SU-DHL-6 (cell line): ENCODE measurements around the gene SMC5.
"Not testable (repeated sequence)": the region's sequence is repeated elsewhere in the genome, so short reads cannot be mapped to it uniquely, and the experiment has no call there.

Source experiments
- H2AFZ ChIP-seq: fragments of 200-600 bp; sonication (generic); 2 replicates; pipeline ENCODE4 v1.6.1; 2014; ENCODE audit warnings: low read depth, mild to moderate bottlenecking, moderate library complexity, mixed read lengths, antibody characterized with exemption, low read length; ENCODE audit not compliant: severe bottlenecking
- H3F3A ChIP-seq: fragments of 200-600 bp; shearing (Covaris generic); 2 replicates; pipeline ENCODE4 v1.6.0; 2016; ENCODE audit warnings: antibody characterized with exemption, mild to moderate bottlenecking; ENCODE audit not compliant: insufficient read depth
- H3K27ac ChIP-seq: fragments of 200-600 bp; sonication (generic); 2 replicates; pipeline ENCODE4 v1.5.1; 2016; ENCODE audit warnings: low read depth, mild to moderate bottlenecking, low read length, moderate library complexity, mixed read lengths
- H3K27me3 ChIP-seq: fragments of 200-600 bp; sonication (generic), shearing (Covaris generic); 2 replicates; pipeline ENCODE4 v1.6.0; 2014; ENCODE audit warnings: mild to moderate bottlenecking, low read length
- H3K36me3 ChIP-seq: fragments of 200-600 bp; sonication (generic); 2 replicates; pipeline ENCODE4 v1.6.1; 2014; ENCODE audit warnings: mild to moderate bottlenecking, low read length, mixed read lengths
- H3K4me2 ChIP-seq: fragments of 300-600, 200-600 bp; shearing (Covaris generic), sonication (generic); 2 replicates; pipeline ENCODE4 v1.6.0; 2014; ENCODE audit warnings: low read length, low read depth, mild to moderate bottlenecking; ENCODE audit not compliant: poor library complexity, severe bottlenecking
- H3K4me3 ChIP-seq: fragments of 200-600 bp; sonication (generic); 2 replicates; pipeline ENCODE4 v1.5.1; 2014; ENCODE audit warnings: antibody characterized with exemption, low read length, mild to moderate bottlenecking, mixed read lengths; ENCODE audit not compliant: insufficient read depth, poor library complexity, severe bottlenecking
- H3K79me2 ChIP-seq: fragments of 200-600 bp; sonication (generic); 2 replicates; pipeline ENCODE4 v1.6.1; 2014; ENCODE audit warnings: mild to moderate bottlenecking, low read length, moderate library complexity; ENCODE audit not compliant: insufficient read depth
- H3K9ac ChIP-seq: fragments of 200-600 bp; sonication (generic); 2 replicates; pipeline ENCODE4 v1.7.0; 2014; ENCODE audit warnings: mild to moderate bottlenecking, low read length
- H3K9me2 ChIP-seq: fragments of 200-600 bp; sonication (generic); replicated peaks from 2 replicates; pipeline ENCODE4 v1.6.1; 2014; ENCODE audit warnings: low read length; ENCODE audit not compliant: insufficient read depth
- H3K9me3 ChIP-seq: fragments of 200-600 bp; sonication (generic); 2 replicates; pipeline ENCODE4 v1.6.1; 2014; ENCODE audit warnings: low read length, mixed read lengths; ENCODE audit not compliant: insufficient read depth
- H4K20me1 ChIP-seq: fragments of 200-600 bp; sonication (generic); 2 replicates; pipeline ENCODE4 v1.6.1; 2014; ENCODE audit warnings: low read depth, mild to moderate bottlenecking, antibody characterized with exemption, low read length, moderate library complexity, mixed read lengths
- EZH2phosphoT487 ChIP-seq: fragments of 200-600 bp; sonication (generic), shearing (Covaris generic); conservative IDR thresholded peaks from 2 replicates; pipeline ENCODE4 v1.6.1; 2018; ENCODE audit warnings: mild to moderate bottlenecking, antibody characterized with exemption, low read length, moderate library complexity, mixed read lengths
- TF ChIP-seq, protein P1 (sequence below): fragments of 200-600 bp; sonication (generic); IDR thresholded peaks from one replicate; pipeline ENCODE4 v1.5.1; 2017; ENCODE audit warnings: antibody characterized with exemption, mild to moderate bottlenecking, low read length, moderate library complexity; ENCODE audit not compliant: insufficient read depth, poor library complexity, severe bottlenecking

The SMC5 gene

DNA sequence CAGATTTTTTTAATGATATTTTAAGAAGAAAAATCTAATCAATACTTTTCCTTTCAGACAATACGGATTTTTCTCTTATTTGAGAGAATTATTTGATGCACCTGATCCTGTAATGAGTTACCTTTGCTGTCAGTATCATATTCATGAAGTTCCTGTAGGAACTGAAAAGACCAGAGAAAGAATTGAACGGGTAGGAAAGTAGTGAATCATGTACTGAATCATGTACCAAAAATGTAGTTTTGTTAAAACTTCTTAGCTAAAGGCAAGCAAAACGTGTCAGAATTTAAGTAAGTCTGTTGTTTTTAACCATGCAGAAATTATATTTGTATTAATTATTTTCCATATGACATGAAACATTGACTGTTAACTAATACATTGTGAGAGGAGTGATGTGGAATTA is 56.6 kb downstream of the SMC5 start:
- H3K27ac ChIP-seq: no peak overlapping the region

DNA sequence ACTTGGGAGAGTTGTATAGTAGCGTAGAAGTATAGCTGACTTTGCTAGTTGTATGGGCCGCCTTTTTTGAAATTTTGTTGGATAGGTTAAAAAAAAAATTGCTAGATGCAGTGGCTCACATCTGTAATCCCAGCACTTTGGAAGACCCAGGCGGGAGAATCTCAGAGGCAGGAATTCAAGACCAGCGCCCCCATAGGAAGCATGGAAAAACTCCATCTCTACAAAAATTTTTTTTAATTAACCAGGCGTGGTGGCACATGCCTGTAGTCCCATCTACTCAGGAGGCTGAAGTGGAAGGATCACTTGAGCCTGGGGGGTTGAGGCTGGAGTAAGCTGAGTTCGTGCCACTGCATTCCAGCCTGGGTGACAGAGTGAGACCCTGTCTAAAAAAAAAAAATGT is 59.2 kb downstream of the SMC5 start:
- TF ChIP-seq, protein P1, sequence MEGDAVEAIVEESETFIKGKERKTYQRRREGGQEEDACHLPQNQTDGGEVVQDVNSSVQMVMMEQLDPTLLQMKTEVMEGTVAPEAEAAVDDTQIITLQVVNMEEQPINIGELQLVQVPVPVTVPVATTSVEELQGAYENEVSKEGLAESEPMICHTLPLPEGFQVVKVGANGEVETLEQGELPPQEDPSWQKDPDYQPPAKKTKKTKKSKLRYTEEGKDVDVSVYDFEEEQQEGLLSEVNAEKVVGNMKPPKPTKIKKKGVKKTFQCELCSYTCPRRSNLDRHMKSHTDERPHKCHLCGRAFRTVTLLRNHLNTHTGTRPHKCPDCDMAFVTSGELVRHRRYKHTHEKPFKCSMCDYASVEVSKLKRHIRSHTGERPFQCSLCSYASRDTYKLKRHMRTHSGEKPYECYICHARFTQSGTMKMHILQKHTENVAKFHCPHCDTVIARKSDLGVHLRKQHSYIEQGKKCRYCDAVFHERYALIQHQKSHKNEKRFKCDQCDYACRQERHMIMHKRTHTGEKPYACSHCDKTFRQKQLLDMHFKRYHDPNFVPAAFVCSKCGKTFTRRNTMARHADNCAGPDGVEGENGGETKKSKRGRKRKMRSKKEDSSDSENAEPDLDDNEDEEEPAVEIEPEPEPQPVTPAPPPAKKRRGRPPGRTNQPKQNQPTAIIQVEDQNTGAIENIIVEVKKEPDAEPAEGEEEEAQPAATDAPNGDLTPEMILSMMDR: no peak
- TF ChIP-seq EZH2phosphoT487: no peak
- Histone ChIP-seq H3K27ac (no peak overlapping the region), H3K4me3 (no peak overlapping the region), H3K36me3 (peaks cover 70% of the 10 kb centered on the region), H3K9me3 (no peaks in the 10 kb centered on the region), H2AFZ (no peak overlapping the region), H3K9ac (no peak overlapping the region), H3K9me2 (no peaks in the 10 kb centered on the region), H3F3A (no peaks in the 10 kb centered on the region; the same call in 1 of the 2 replicates), H3K79me2 (no peaks in the 10 kb centered on the region), H3K27me3 (no peaks in the 10 kb centered on the region), H4K20me1 (no peaks in the 10 kb centered on the region), H3K4me2 (no peak overlapping the region)

More for the DNA sequence above, 56.6 kb downstream of the SMC5 start:
- no peaks in the 10 kb centered on the region for H3K79me2 ChIP-seq
- H3F3A ChIP-seq: no peaks in the 10 kb centered on the region; the same call in 1 of the 2 replicates
- no peaks in the 10 kb centered on the region for H4K20me1 ChIP-seq
- H3K9ac ChIP-seq: no peak overlapping the region
- H3K4me3 ChIP-seq: no peak overlapping the region
- H3K4me2 ChIP-seq: no peak overlapping the region
- no peak overlapping the region for H2AFZ ChIP-seq
- H3K9me3 ChIP-seq: no peaks in the 10 kb centered on the region
- peaks cover 56% of the 10 kb centered on the region for H3K36me3 ChIP-seq
- TF ChIP-seq, protein P1: no peak
- TF ChIP-seq EZH2phosphoT487: no peak
- H3K9me2 ChIP-seq: no peaks in the 10 kb centered on the region
- no peaks in the 10 kb centered on the region for H3K27me3 ChIP-seq

DNA sequence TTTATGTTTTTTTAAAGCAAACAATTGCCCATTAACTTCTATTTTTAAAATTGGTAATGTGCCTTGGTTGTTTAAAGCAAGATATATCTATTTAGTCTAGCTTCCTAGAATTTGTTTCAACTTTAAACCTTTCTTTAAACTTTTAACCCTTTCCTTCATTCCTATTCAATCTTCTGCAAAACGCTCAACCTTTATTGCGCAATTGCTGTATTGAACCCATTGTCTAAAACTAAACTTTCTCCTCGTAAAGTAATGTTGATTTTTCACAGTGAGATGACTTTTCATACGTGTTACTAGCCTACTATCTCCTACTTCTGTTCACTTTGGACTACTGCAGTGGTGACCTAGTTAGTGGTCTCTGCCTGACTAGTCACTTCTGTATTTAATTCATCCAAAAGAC is 63.3 kb downstream of the SMC5 start:
- no peak overlapping the region for H3K4me3 ChIP-seq
- TF ChIP-seq EZH2phosphoT487: no peak
- TF ChIP-seq, protein P1: no peak
- H3K36me3 ChIP-seq: peaks cover 85% of the 10 kb centered on the region
- H3K9me3 ChIP-seq: no peaks in the 10 kb centered on the region
- no peaks in the 10 kb centered on the region for H4K20me1 ChIP-seq
- no peak overlapping the region for H3K27ac ChIP-seq
- no peaks in the 10 kb centered on the region for H3K79me2 ChIP-seq
- H3K9ac ChIP-seq: no peak overlapping the region
- H3K9me2 ChIP-seq: no peaks in the 10 kb centered on the region
- no peaks in the 10 kb centered on the region for H3K27me3 ChIP-seq
- H3F3A ChIP-seq: no peaks in the 10 kb centered on the region
- no peak overlapping the region for H3K4me2 ChIP-seq
- no peak overlapping the region for H2AFZ ChIP-seq

DNA sequence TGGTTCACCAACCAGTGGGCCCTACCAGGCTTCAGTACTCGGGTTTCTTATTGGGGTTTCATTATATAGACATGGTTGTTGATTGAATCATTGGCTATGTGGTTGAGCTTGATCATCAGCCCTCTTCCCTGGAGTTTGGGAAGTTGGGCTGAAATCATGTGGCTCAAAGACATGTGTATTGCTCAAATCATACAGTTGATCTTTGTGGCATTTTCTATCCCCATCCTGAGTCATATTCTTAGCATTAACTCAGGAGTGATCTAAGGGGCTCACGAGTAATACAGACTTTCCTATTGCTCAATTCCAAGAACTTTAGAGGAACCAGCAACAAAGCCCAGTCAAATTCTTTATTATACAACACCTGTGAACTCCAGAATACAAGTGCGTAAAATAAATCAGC is 66.2 kb downstream of the SMC5 start:
- Histone ChIP-seq H3K9me2 (no peaks in the 10 kb centered on the region), H3K79me2 (no peaks in the 10 kb centered on the region), H3K36me3 (peaks cover 81% of the 10 kb centered on the region), H3F3A (no peaks in the 10 kb centered on the region), H3K4me2 (no peak overlapping the region), H3K4me3 (no peak overlapping the region), H3K9ac (no peak overlapping the region), H3K9me3 (no peaks in the 10 kb centered on the region), H3K27me3 (no peaks in the 10 kb centered on the region), H3K27ac (no peak overlapping the region), H2AFZ (no peak overlapping the region), H4K20me1 (no peaks in the 10 kb centered on the region)
- no peak for TF ChIP-seq EZH2phosphoT487

DNA sequence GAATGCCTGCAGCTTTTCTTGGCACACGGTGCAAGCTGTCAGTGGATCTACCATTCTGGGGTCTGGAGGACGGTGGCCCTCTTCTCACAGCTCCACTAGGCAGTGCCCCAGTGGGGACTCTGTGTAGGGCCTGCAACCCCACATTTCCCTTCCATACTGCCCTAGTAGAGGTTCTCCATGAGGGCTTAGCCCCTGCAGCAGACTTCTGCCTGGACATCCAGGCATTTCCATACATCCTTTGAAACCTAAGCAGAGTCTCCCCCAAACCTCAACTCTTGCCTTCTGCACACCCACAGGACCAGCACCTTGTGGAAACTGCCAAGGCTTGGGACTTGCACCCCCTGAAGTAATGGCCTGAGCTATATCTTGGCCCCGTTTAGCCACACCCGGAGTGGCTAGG is 69.8 kb downstream of the SMC5 start:
- not testable (repeated sequence) for H3K9me2 ChIP-seq, H2AFZ ChIP-seq, H3K27me3 ChIP-seq, H3F3A ChIP-seq, H3K4me2 ChIP-seq, H3K27ac ChIP-seq, H3K9ac ChIP-seq, H4K20me1 ChIP-seq, H3K4me3 ChIP-seq, H3K9me3 ChIP-seq, H3K79me2 ChIP-seq
- H3K36me3 ChIP-seq: peaks cover 67% of the 10 kb centered on the region
